H1 (cell line): Measurements from ENCODE around the gene SNORC. TPM values are rescaled to one million over a fixed set of nuclear protein-coding genes. Genes with fewer than 3 reads are reported as not detected.

Experiments
- CTCF ChIA-PET: fragments of 300-600 bp; sonication (Branson Sonifier 250); formaldehyde crosslinking; loops from one replicate; lab custom pipeline; 2021; ENCODE audit not compliant: partially characterized antibody; lab: Charles Lee
- POLR2A ChIA-PET: fragments of 300-600 bp; sonication (Branson Sonifier 250); formaldehyde crosslinking; loops from one replicate; lab custom pipeline; 2021; ENCODE audit warnings: inconsistent platforms; ENCODE audit not compliant: partially characterized antibody; lab: Charles Lee
- DNase-seq, 2 experiments: peaks; one replicate each; pipeline versions ENCODE4 v3.0.0 to v3.0.0-alpha.2; 2010 to 2022; ENCODE audit warnings: low spot score in 2 of 2, low read depth in 1 of 2, mixed read lengths in 1 of 2
- FAIRE-seq: peaks from 2 replicates; lab custom pipeline; 2011; peaks lifted over from hg19 to GRCh38; lab: Jason Lieb, UNC
- H2AFZ ChIP-seq: 2 replicates; pipeline ENCODE4 v1.8.1; 2012; ENCODE audit warnings: low read length, inconsistent platforms
- H2AK5ac ChIP-seq: 2 replicates; pipeline ENCODE4 v1.6.1; 2013; ENCODE audit warnings: low read depth, low read length
- H2BK120ac ChIP-seq: replicated peaks from 2 replicates; pipeline ENCODE3; 2013; ENCODE audit warnings: low read depth, low read length, inconsistent platforms
- H2BK12ac ChIP-seq: 2 replicates; pipeline ENCODE4 v1.6.1; 2013; ENCODE audit warnings: low read depth, low read length
- H2BK15ac ChIP-seq: 2 replicates; pipeline ENCODE4 v1.6.1; 2013; ENCODE audit warnings: low read length
- H2BK20ac ChIP-seq: 2 replicates; pipeline ENCODE4 v1.6.1; 2013; ENCODE audit warnings: low read length
- H2BK5ac ChIP-seq: 2 replicates; pipeline ENCODE4 v1.6.1; 2013; ENCODE audit warnings: low read depth, low read length
- H3K14ac ChIP-seq: 2 replicates; pipeline ENCODE4 v1.6.1; 2013; ENCODE audit warnings: inconsistent platforms; ENCODE audit not compliant: insufficient read length
- H3K18ac ChIP-seq: 2 replicates; pipeline ENCODE4 v1.6.1; 2013; ENCODE audit warnings: low read length; ENCODE audit errors: extremely low read depth
- H3K23ac ChIP-seq: 2 replicates; pipeline ENCODE4 v1.6.1; 2013; ENCODE audit warnings: inconsistent platforms; ENCODE audit not compliant: insufficient read length
- H3K23me2 ChIP-seq: 2 replicates; pipeline ENCODE4 v1.6.1; 2013; ENCODE audit warnings: low read depth, low read length
- H3K27ac ChIP-seq: 2 replicates; pipeline ENCODE4 v1.6.1; 2011; ENCODE audit warnings: low read depth, low read length, inconsistent platforms
- H3K27me3 ChIP-seq, 4 experiments: replicated peaks in 1 of 4; 1 replicate in 1 of 4; 2 replicates in 3 of 4; pipeline versions ENCODE4 v1.6.1 to v1.8.1; 2011 to 2013; ENCODE audit warnings: low read length in 3 of 4, mild to moderate bottlenecking in 3 of 4, inconsistent platforms in 2 of 4, mixed read lengths in 2 of 4, moderate library complexity in 1 of 4; ENCODE audit not compliant: control insufficient read depth in 3 of 4, insufficient read depth in 3 of 4; ENCODE audit errors: extremely low read depth in 1 of 4
- H3K36me3 ChIP-seq, 4 experiments: 2 replicates each; pipeline versions ENCODE4 v1.6.1 to v1.8.1; 2011 to 2013; ENCODE audit warnings: mild to moderate bottlenecking in 4 of 4, low read length in 3 of 4, moderate library complexity in 2 of 4, control low read depth in 1 of 4, inconsistent platforms in 1 of 4; ENCODE audit not compliant: insufficient read depth in 4 of 4, control insufficient read depth in 2 of 4
- H3K4ac ChIP-seq: replicated peaks from 2 replicates; pipeline ENCODE3; 2013; ENCODE audit warnings: low read length, low read depth, mixed read lengths, inconsistent platforms; ENCODE audit not compliant: insufficient read length
- H3K4me1 ChIP-seq, 4 experiments: replicated peaks in 1 of 4; 1 replicate in 1 of 4; 2 replicates in 3 of 4; pipeline versions ENCODE4 v1.6.1 to v1.8.1; 2011 to 2013; ENCODE audit warnings: low read length in 3 of 4, inconsistent platforms in 2 of 4, mixed read lengths in 1 of 4; ENCODE audit not compliant: insufficient read depth in 4 of 4, control insufficient read depth in 3 of 4
- H3K4me2 ChIP-seq, 2 experiments: 2 replicates each; pipeline versions ENCODE4 v1.6.1 to v1.8.1; 2011 to 2013; ENCODE audit warnings: low read depth in 2 of 2, low read length in 2 of 2, control low read depth in 1 of 2, inconsistent platforms in 1 of 2, mild to moderate bottlenecking in 1 of 2; ENCODE audit not compliant: insufficient read depth in 1 of 2
- H3K4me3 ChIP-seq, 4 experiments: fragments of 200-600, 300-600 bp in 1 of 4; sonication (generic), shearing (Covaris generic), sonication (Bioruptor Twin) in 1 of 4; 2 replicates each; pipeline versions ENCODE4 v1.5.1 to v1.8.1; 2011 to 2016; ENCODE audit warnings: low read length in 4 of 4, low read depth in 3 of 4, control low read depth in 2 of 4, inconsistent platforms in 2 of 4, mild to moderate bottlenecking in 2 of 4, mixed read lengths in 1 of 4, moderate library complexity in 1 of 4; ENCODE audit not compliant: insufficient read depth in 2 of 4; ENCODE audit errors: extremely low read depth in 1 of 4
- H3K56ac ChIP-seq: replicated peaks from 2 replicates; pipeline ENCODE3; 2013; ENCODE audit warnings: low read depth, mild to moderate bottlenecking, mixed read lengths, low read length, inconsistent platforms; ENCODE audit not compliant: insufficient read length
- H3K79me1 ChIP-seq: 2 replicates; pipeline ENCODE4 v1.6.1; 2013; ENCODE audit warnings: low read depth, low read length, control low read depth
- H3K79me2 ChIP-seq, 2 experiments: 2 replicates each; pipeline versions ENCODE4 v1.6.1 to v1.8.1; 2012 to 2013; ENCODE audit warnings: low read length in 2 of 2, mild to moderate bottlenecking in 2 of 2, inconsistent platforms in 1 of 2; ENCODE audit not compliant: insufficient read depth in 2 of 2, control insufficient read depth in 1 of 2
- H3K9ac ChIP-seq, 4 experiments: replicated peaks in 1 of 4; 1 replicate in 1 of 4; 2 replicates in 3 of 4; pipeline versions ENCODE4 v1.6.1 to v1.8.1; 2011 to 2013; ENCODE audit warnings: low read depth in 3 of 4, low read length in 3 of 4, control low read depth in 2 of 4, mild to moderate bottlenecking in 2 of 4, moderate library complexity in 2 of 4, inconsistent platforms in 1 of 4; ENCODE audit errors: extremely low read depth in 1 of 4
- H3K9me3 ChIP-seq, 2 experiments: 2 replicates each; pipeline versions ENCODE4 v1.6.1 to v1.8.1; 2012 to 2013; ENCODE audit warnings: mild to moderate bottlenecking in 2 of 2, moderate library complexity in 2 of 2, control low read depth in 1 of 2, inconsistent platforms in 1 of 2, low read depth in 1 of 2, low read length in 1 of 2, mixed read lengths in 1 of 2; ENCODE audit not compliant: insufficient read depth in 2 of 2
- H4K20me1 ChIP-seq, 2 experiments: replicated peaks in 1 of 2; 2 replicates each; pipeline versions ENCODE3 to v1.8.1; 2011 to 2013; ENCODE audit warnings: inconsistent platforms in 2 of 2, low read length in 2 of 2, mild to moderate bottlenecking in 1 of 2; ENCODE audit not compliant: insufficient read depth in 2 of 2, control insufficient read depth in 1 of 2
- H4K5ac ChIP-seq: 2 replicates; pipeline ENCODE4 v1.6.1; 2013; ENCODE audit warnings: low read length, low read depth, mixed read lengths, inconsistent platforms; ENCODE audit not compliant: insufficient read length
- H4K8ac ChIP-seq: 2 replicates; pipeline ENCODE4 v1.8.0; 2013; ENCODE audit warnings: mild to moderate bottlenecking, moderate library complexity, low read length, inconsistent platforms; ENCODE audit not compliant: insufficient read depth; ENCODE audit errors: extremely low read depth
- H4K91ac ChIP-seq: replicated peaks from 2 replicates; pipeline ENCODE3; 2013; ENCODE audit warnings: low read length, mixed read lengths, inconsistent platforms; ENCODE audit not compliant: insufficient read length
- CTBP2 ChIP-seq: IDR thresholded peaks from 2 replicates; pipeline ENCODE4 v1.7.0; 2011; ENCODE audit warnings: borderline replicate concordance, mild to moderate bottlenecking, moderate library complexity, mixed read lengths, low read length; ENCODE audit not compliant: insufficient read depth, insufficient read length
- NRF1 ChIP-seq: IDR thresholded peaks from 2 replicates; pipeline ENCODE4 v1.6.1; 2011; ENCODE audit warnings: mild to moderate bottlenecking, low read depth, low read length, improper control_type of control experiment
- TBP ChIP-seq: IDR thresholded peaks from 2 replicates; pipeline ENCODE4 v1.6.1; 2011; ENCODE audit warnings: low read depth, low read length, improper control_type of control experiment
- WGBS, 2 experiments: shearing (Covaris generic) in 1 of 2; methylation state at CpG; one replicate each; pipeline versions ENCODE4 v1.1.6 to v1.1.7; 2013 to 2015; ENCODE audit warnings: low lambda C conversion rate in 2 of 2, mixed read lengths in 2 of 2, inconsistent platforms in 1 of 2, low coverage in 1 of 2, missing lambda C conversion rate in 1 of 2; ENCODE audit not compliant: insufficient replicate concordance in 2 of 2, insufficient coverage in 1 of 2, insufficient read length in 1 of 2; ENCODE audit errors: extremely low coverage in 1 of 2, missing lambda C conversion rate in 1 of 2; 5-methylcytosine and 5-hydroxymethylcytosine counted together
- polyA plus RNA-seq, 7 experiments: library from polyadenylated mRNA; depleted of rRNA in 3 of 7; stranded (reverse) in 5 of 7; unstranded in 2 of 7; fragments of >200 nt in 5 of 7; fragments of 200-250 nt in 2 of 7; gene quantifications; 1 replicate in 5 of 7; 2 replicates in 1 of 7; 4 replicates in 1 of 7; pipeline versions ENCODE4 v1.2.1 to v1.2.3, GENCODE V29; 2011 to 2013; ENCODE audit warnings: missing spikeins in 2 of 7, mixed read lengths in 2 of 7
- total RNA-seq: library from RNA; stranded (reverse); fragmentation: NEBNext Ultra II Directional; extraction: Animal tissue kit (Norgen Biotek cat#: 25700); gene quantifications from 2 replicates; pipeline ENCODE4 v1.2.1, GENCODE V29; 2021

SNORC gene
- total and polyA plus RNA-seq, 2 of the 8 experiments (the other 6 are each of a cell fraction or from before 2014, with no cell fraction given) = 1.6 to 1.8 TPM

DNA sequence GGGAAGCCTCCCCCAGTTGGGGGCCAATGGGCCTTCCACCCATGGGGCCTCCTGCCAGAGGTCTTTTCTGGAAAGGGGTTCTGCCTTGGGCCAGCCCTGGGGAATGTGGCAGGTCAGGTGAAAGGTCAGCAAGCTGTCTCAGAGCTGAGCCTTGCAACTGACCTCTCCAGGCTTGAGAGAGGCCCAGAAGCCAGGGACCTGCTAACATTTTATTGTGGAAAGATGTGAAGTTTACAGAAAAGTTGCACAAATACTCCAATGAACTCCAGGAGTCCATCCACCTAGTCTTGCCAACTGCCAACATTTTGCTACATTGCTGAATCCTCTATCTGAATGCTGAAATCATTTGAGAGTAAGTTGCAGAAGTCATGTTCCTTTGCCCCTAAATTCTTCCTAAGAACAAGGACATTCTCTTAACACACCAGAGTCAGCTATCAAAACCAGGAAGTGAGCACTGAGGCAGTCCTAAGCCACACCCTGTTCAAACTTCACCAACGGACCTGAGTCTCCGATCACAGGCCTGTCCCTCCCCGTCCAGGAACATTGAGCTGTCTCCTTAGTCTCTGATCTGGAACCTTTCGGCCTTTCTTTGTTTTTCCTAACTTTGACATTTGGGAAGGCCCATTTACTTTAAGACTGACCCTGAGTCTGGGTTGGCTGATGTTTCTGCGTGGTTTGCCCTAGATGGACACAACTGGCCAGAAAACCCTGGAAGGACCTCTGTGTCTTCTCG, 4.0 kb downstream of the SNORC start:
- no peak overlapping the region for H3K14ac ChIP-seq
- TF ChIP-seq TBP (no peak), CTBP2 (no peak), NRF1 (no peak)
- no peaks in the 10 kb centered on the region for H3K36me3 ChIP-seq

More for the DNA sequence above, 4.0 kb downstream of the SNORC start:
- POLR2A ChIA-PET = no interaction called here
- Histone ChIP-seq H3K9me3 (no peaks in the 10 kb centered on the region), H3K4me3 (no peak overlapping the region), H3K4me1 (peaks cover 0 to 4% (median 1%) of the 10 kb centered on the region in 4 experiments; a peak in 4 of 7 replicates), H3K23ac (no peak overlapping the region), H2BK20ac (no peak overlapping the region), H4K8ac (no peak overlapping the region), H3K18ac (no peak overlapping the region), H3K9ac (no peak overlapping the region), H2BK5ac (no peak overlapping the region), H2AK5ac (no peak overlapping the region), H4K5ac (no peak overlapping the region), H4K20me1 (peaks cover 0 to 4% of the 10 kb centered on the region in 2 experiments), H3K4me2 (no peak overlapping the region), H2BK120ac (no peak overlapping the region), H2BK12ac (no peak overlapping the region), H3K23me2 (peaks cover 12% of the 10 kb centered on the region; the same call in 1 of the 2 replicates), H3K27ac (no peak overlapping the region), H3K79me2 (no peaks in the 10 kb centered on the region), H3K79me1 (no peaks in the 10 kb centered on the region), H4K91ac (no peak overlapping the region), H2AFZ (no peak overlapping the region), H3K27me3 (peaks cover 0 to 25% (median 18%) of the 10 kb centered on the region in 4 experiments; a peak in 5 of 7 replicates), H3K4ac (no peak overlapping the region), H3K56ac (no peak overlapping the region), H2BK15ac (no peak overlapping the region)
- no peak for FAIRE-seq
- WGBS, 2 experiments = 87% methylated on average over 5 of the region's 6 CpGs; no CpG with 5 or more reads in 1 of the 2 experiments
- no peak for DNase-seq
- CTCF ChIA-PET = interaction anchor here (0.6 to 2.6 kb wide), 10 partner anchors 9 to 225 kb away, joined by 3 to 8 read pairs (median 4); partner anchors contain the start of gene INPP5D
